PC-3 (cell line): ENCODE measurements around the gene DDC. TPM values are rescaled to one million over a fixed set of nuclear protein-coding genes. Genes with fewer than 3 reads are reported as not detected.

ENCODE experiments used
- ATAC-seq: fragments of 200-7000 bp; cut with Tn5 transposase; 2 replicates; pipeline ENCODE4 v1.9.1; 2020; ENCODE audit warnings: mild to moderate bottlenecking, moderate library complexity
- BruUV-seq: library from RNA; stranded (reverse); fragments of 400-500 nt; replicated peaks from 2 replicates; lab custom pipeline; 2021; lab: Mats Ljungman, UMichigan
- CTCF ChIA-PET: fragments of 300-600 bp; sonication (Branson Sonifier 250); formaldehyde crosslinking; loops from one replicate; lab custom pipeline; 2022; ENCODE audit warnings: antibody characterized with exemption; lab: Charles Lee
- POLR2A ChIA-PET: fragments of 300-600 bp; sonication (Branson Sonifier 250); formaldehyde crosslinking; loops from one replicate; lab custom pipeline; 2022; ENCODE audit warnings: antibody characterized with exemption; ENCODE audit not compliant: unreplicated experiment; lab: Charles Lee
- DNase-seq: peaks from one replicate; pipeline ENCODE4 v3.0.0-alpha.2; 2015
- H2AFZ ChIP-seq: fragments of 300-600 bp; sonication (generic); 2 replicates; pipeline ENCODE4 v1.6.0; 2016; ENCODE audit warnings: antibody characterized with exemption, low read length
- H3F3A ChIP-seq: fragments of 300-600 bp; sonication (generic); one replicate; pipeline ENCODE4 v1.6.0; 2017; ENCODE audit warnings: antibody characterized with exemption, low read length, control low read depth, mild to moderate bottlenecking; ENCODE audit not compliant: unreplicated experiment
- H3K27ac ChIP-seq: fragments of 300-600 bp; sonication (generic); 2 replicates; pipeline ENCODE4 v1.5.1; 2016; ENCODE audit warnings: mild to moderate bottlenecking, low read length
- H3K27me3 ChIP-seq: fragments of 300-600 bp; sonication (generic); 2 replicates; pipeline ENCODE4 v1.6.1; 2016; ENCODE audit warnings: low read length, mixed read lengths
- H3K36me3 ChIP-seq: fragments of 300-600 bp; sonication (generic); 2 replicates; pipeline ENCODE4 v1.6.1; 2016; ENCODE audit warnings: low read depth, mixed run types, low read length, mixed read lengths
- H3K4me1 ChIP-seq: fragments of 300-600 bp; sonication (generic); 2 replicates; pipeline ENCODE4 v1.5.1; 2016; ENCODE audit warnings: low read length; ENCODE audit not compliant: insufficient read depth
- H3K4me2 ChIP-seq: fragments of 300-600 bp; sonication (generic); 2 replicates; pipeline ENCODE4 v1.6.0; 2016; ENCODE audit warnings: low read length
- H3K4me3 ChIP-seq: fragments of 300-600 bp; sonication (generic); 2 replicates; pipeline ENCODE4 v1.5.1; 2016; ENCODE audit warnings: mild to moderate bottlenecking, low read length, mixed read lengths
- H3K79me2 ChIP-seq: fragments of 300-600 bp; sonication (generic); 2 replicates; pipeline ENCODE4 v1.6.1; 2017; ENCODE audit warnings: low read length, mixed read lengths
- H3K9ac ChIP-seq: fragments of 300-600 bp; sonication (generic); 2 replicates; pipeline ENCODE4 v1.6.0; 2016; ENCODE audit warnings: mild to moderate bottlenecking, low read length
- H3K9me2 ChIP-seq: fragments of 300-600 bp; sonication (generic); replicated peaks from 2 replicates; pipeline ENCODE4 v1.6.1; 2016; ENCODE audit warnings: mixed run types, low read length, mixed read lengths
- H3K9me3 ChIP-seq: fragments of 300-600 bp; sonication (generic); 2 replicates; pipeline ENCODE4 v1.6.1; 2016; ENCODE audit warnings: low read length, mixed read lengths
- H4K20me1 ChIP-seq: fragments of 300-600 bp; sonication (generic); 2 replicates; pipeline ENCODE4 v1.6.1; 2016; ENCODE audit warnings: low read length, mixed read lengths
- EZH2 ChIP-seq: fragments of 300-600 bp; sonication (generic); IDR thresholded peaks from one replicate; pipeline ENCODE4 v1.6.1; 2017; ENCODE audit warnings: antibody characterized with exemption, mild to moderate bottlenecking, low read length; ENCODE audit not compliant: unreplicated experiment
- EZH2phosphoT487 ChIP-seq: fragments of 300-600 bp; sonication (generic); IDR thresholded peaks from 2 replicates; pipeline ENCODE4 v1.6.1; 2018; ENCODE audit warnings: mild to moderate bottlenecking, antibody characterized with exemption, low read length, borderline replicate concordance
- intact Hi-C: fragments of 100-400 bp; cut with micrococcal nuclease; formaldehyde crosslinking; loops from 2 replicates; pipeline ENCODE4 v1.9.0; 2023
- total RNA-seq: library from RNA; depleted of rRNA; stranded (reverse); fragments of >200 nt; gene quantifications from 2 replicates; pipeline ENCODE4 v1.2.3, GENCODE V29; 2014
- TF ChIP-seq, protein P1 (sequence below): fragments of 300-600 bp; sonication (generic); conservative IDR thresholded peaks from 2 replicates; pipeline ENCODE4 v1.5.1; 2017; ENCODE audit warnings: antibody characterized with exemption, low read depth, mild to moderate bottlenecking, low read length

The DDC gene
- total RNA-seq, 1 experiment from 2014 or later, result not detected

- Histone ChIP-seq H3K4me1 (no peaks in the 10 kb centered on the region), H3K9me2 (no peaks in the 10 kb centered on the region), H3K27ac (no peak overlapping the region), H3K27me3 (peaks cover 57% of the 10 kb centered on the region), H2AFZ (no peak overlapping the region), H3F3A (no peaks in the 10 kb centered on the region), H3K4me2 (no peak overlapping the region), H4K20me1 (no peaks in the 10 kb centered on the region), H3K79me2 (no peaks in the 10 kb centered on the region), H3K9ac (no peak overlapping the region), H3K4me3 (no peak overlapping the region), H3K9me3 (no peaks in the 10 kb centered on the region), H3K36me3 (no peaks in the 10 kb centered on the region)
- ChIA-PET CTCF (no interaction called here), POLR2A (no interaction called here)
- intact Hi-C loops, result no loop called here
- no peak for TF ChIP-seq EZH2
- TF ChIP-seq, protein P1, sequence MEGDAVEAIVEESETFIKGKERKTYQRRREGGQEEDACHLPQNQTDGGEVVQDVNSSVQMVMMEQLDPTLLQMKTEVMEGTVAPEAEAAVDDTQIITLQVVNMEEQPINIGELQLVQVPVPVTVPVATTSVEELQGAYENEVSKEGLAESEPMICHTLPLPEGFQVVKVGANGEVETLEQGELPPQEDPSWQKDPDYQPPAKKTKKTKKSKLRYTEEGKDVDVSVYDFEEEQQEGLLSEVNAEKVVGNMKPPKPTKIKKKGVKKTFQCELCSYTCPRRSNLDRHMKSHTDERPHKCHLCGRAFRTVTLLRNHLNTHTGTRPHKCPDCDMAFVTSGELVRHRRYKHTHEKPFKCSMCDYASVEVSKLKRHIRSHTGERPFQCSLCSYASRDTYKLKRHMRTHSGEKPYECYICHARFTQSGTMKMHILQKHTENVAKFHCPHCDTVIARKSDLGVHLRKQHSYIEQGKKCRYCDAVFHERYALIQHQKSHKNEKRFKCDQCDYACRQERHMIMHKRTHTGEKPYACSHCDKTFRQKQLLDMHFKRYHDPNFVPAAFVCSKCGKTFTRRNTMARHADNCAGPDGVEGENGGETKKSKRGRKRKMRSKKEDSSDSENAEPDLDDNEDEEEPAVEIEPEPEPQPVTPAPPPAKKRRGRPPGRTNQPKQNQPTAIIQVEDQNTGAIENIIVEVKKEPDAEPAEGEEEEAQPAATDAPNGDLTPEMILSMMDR, result no peak
- no peak for TF ChIP-seq EZH2phosphoT487
- ATAC-seq, result no peak; the same call in 1 of the 2 replicates
- DNase-seq, result no peak
- BruUV-seq, result no TSS peak
Observed at GRCh38 chr7:50558294-50559053, 6.7 kb downstream of the DDC start.

DNA sequence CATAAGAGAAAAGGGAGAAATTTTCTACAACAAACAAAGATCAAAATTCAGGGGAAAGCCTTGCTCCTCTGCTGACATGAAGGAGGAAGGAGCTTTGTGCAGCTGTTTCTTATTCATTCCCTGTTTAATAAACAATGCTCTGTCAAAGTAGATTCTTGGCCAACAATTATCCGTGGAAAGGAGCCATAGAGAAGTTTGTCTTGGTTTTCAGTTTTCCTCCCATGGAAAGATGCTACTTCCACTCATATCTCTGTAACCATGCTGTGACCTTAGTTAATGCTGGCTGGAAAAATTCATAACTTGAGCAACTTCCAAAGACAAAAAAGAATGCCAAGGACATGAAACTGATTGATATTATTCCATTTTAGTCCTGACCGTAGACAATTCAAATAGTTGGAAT, 8.1 kb downstream of the DDC start:
- no peak overlapping the region for H3K4me2 ChIP-seq
- H3F3A ChIP-seq, result no peaks in the 10 kb centered on the region
- H3K27me3 ChIP-seq, result peaks cover 57% of the 10 kb centered on the region
- TF ChIP-seq, protein P1, result no peak
- TF ChIP-seq EZH2, result no peak
- no peak for TF ChIP-seq EZH2phosphoT487
- DNase-seq (no peak), ATAC-seq (no peak)
- H2AFZ ChIP-seq, result no peak overlapping the region
- no peaks in the 10 kb centered on the region for H3K9me3 ChIP-seq
- H3K27ac ChIP-seq, result no peak overlapping the region
- H3K9ac ChIP-seq, result no peak overlapping the region
- H3K79me2 ChIP-seq, result no peaks in the 10 kb centered on the region
- ChIA-PET CTCF (no interaction called here), POLR2A (no interaction called here)
- intact Hi-C loops, result no loop called here
- no peaks in the 10 kb centered on the region for H3K9me2 ChIP-seq
- no peaks in the 10 kb centered on the region for H3K4me1 ChIP-seq
- no peaks in the 10 kb centered on the region for H4K20me1 ChIP-seq
- H3K4me3 ChIP-seq, result no peak overlapping the region
- H3K36me3 ChIP-seq, result no peaks in the 10 kb centered on the region
- no TSS peak for BruUV-seq
